Activated B cell treated with CpG ODN at 0.5 μM for 24 hours (primary cell): ENCODE measurements around the gene ARHGEF4. TPM values are rescaled to one million over a fixed set of nuclear protein-coding genes. Genes with fewer than 3 reads are reported as not detected.

Source experiments
- ATAC-seq: fragments of 200-7000 bp; cut with Tn5 transposase; one replicate; pipeline ENCODE4 v1.10.0; 2021; ENCODE audit warnings: low read depth, mild to moderate bottlenecking, moderate library complexity
- CTCF ChIA-PET: fragments of 350-600 bp; sonication (Branson Sonifier 250); formaldehyde crosslinking; loops from one replicate; lab custom pipeline; 2021; ENCODE audit warnings: antibody characterized with exemption; lab: Charles Lee
- POLR2A ChIA-PET: fragments of 350-600 bp; sonication (Branson Sonifier 250); formaldehyde crosslinking; loops from one replicate; lab custom pipeline; 2021; ENCODE audit warnings: antibody characterized with exemption; lab: Charles Lee
- DNase-seq: peaks from one replicate; pipeline ENCODE4 v3.0.0; 2022
- H3K27ac Mint-ChIP-seq: one replicate; pipeline ENCODE4 v1.8.0; 2020; ENCODE audit warnings: mixed read lengths
- H3K27me3 Mint-ChIP-seq: one replicate; pipeline ENCODE4 v1.8.0; 2021; ENCODE audit warnings: mixed read lengths
- H3K36me3 Mint-ChIP-seq: one replicate; pipeline ENCODE4 v1.8.0; 2021; ENCODE audit warnings: low read depth, mixed read lengths
- H3K4me1 Mint-ChIP-seq: one replicate; pipeline ENCODE4 v1.8.0; 2021; ENCODE audit warnings: mixed read lengths
- H3K4me3 Mint-ChIP-seq: one replicate; pipeline ENCODE4 v1.8.0; 2020; ENCODE audit warnings: mild to moderate bottlenecking, mixed read lengths
- H3K9me3 Mint-ChIP-seq: one replicate; pipeline ENCODE4 v1.8.0; 2020; ENCODE audit warnings: mixed read lengths
- intact Hi-C: fragments of 100-400 bp; cut with micrococcal nuclease; formaldehyde crosslinking; loops from one replicate; pipeline ENCODE4 v1.15.1; 2024
- total RNA-seq: library from RNA; stranded (reverse); gene quantifications from 2 replicates; pipeline ENCODE4 v1.2.3, GENCODE V29; 2022
- TF ChIP-seq, protein P1 (sequence below): fragments of 200-600 bp; IDR thresholded peaks from one replicate; pipeline ENCODE4 v1.8.0; 2022; ENCODE audit warnings: antibody characterized with exemption, mild to moderate bottlenecking

Gene ARHGEF4
- total RNA-seq, 1 donor from 2014 or later, result 0.29 TPM

DNA sequence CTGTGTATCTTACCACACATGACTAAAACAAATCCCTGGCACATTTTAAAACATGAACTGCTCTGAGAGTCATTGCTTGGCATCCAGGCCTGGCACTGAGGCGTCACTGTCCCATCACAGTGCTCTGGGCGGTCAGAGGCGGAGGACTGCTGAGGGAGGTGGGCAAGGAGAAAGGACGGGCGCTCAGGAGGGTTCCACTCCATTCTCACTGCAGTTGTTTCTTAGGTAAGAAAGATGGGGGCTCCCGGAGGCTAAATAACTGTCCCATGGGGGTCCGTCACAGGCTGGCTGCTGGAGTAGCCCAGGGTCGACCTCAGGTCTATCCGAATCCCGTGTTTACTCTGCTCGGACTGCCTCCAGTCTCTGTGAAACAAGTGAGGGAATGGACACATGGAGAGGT lies 139.0 kb downstream of the ARHGEF4 start:
- no peak for DNase-seq
- intact Hi-C loops, result no loop called here
- H3K4me3 Mint-ChIP-seq, result no peak overlapping the region
- H3K27ac Mint-ChIP-seq, result no peak overlapping the region
- no peaks in the 10 kb centered on the region for H3K27me3 Mint-ChIP-seq
- ChIA-PET CTCF (no interaction called here), POLR2A (no interaction called here)
- no peaks in the 10 kb centered on the region for H3K36me3 Mint-ChIP-seq
- no peak for ATAC-seq
- H3K4me1 Mint-ChIP-seq, result no peaks in the 10 kb centered on the region
- TF ChIP-seq, protein P1, sequence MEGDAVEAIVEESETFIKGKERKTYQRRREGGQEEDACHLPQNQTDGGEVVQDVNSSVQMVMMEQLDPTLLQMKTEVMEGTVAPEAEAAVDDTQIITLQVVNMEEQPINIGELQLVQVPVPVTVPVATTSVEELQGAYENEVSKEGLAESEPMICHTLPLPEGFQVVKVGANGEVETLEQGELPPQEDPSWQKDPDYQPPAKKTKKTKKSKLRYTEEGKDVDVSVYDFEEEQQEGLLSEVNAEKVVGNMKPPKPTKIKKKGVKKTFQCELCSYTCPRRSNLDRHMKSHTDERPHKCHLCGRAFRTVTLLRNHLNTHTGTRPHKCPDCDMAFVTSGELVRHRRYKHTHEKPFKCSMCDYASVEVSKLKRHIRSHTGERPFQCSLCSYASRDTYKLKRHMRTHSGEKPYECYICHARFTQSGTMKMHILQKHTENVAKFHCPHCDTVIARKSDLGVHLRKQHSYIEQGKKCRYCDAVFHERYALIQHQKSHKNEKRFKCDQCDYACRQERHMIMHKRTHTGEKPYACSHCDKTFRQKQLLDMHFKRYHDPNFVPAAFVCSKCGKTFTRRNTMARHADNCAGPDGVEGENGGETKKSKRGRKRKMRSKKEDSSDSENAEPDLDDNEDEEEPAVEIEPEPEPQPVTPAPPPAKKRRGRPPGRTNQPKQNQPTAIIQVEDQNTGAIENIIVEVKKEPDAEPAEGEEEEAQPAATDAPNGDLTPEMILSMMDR, result no peak
- H3K9me3 Mint-ChIP-seq, result peaks cover 4% of the 10 kb centered on the region

DNA sequence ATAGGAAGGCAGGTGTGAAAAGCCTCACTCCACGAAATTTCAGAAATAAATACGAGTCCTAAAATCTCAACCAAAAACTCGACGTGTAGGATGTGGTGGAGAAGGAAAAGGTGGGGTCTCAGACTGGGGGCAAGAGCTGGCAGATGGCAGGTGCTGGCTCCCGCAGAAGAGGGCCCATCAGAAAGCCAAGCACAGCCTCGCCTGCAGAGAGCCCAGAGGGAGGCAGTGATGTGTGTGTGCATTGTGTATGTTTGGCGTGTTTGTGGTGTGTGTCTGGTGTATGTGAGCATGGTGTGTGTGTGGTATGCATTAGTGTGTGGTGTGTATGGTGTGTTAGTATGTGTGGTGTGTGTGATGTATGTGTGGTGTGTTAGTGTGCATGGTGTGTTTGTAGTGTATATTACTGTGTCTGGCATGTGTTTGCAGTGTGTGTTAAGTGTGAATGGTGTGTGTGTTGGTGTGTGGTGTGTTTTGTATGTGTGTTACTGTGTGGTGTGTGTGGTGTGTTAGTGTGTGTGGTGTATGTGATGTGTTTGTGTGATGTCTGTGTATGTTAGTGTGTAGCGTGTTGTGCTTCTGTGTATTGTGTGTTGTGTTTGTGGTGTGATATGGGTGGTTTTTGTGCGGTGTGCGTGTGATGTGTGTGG lies 140.0 kb downstream of the ARHGEF4 start:
- Mint-ChIP-seq H3K27me3 (no peaks in the 10 kb centered on the region), H3K4me3 (no peak overlapping the region), H3K9me3 (peaks cover 4% of the 10 kb centered on the region), H3K27ac (no peak overlapping the region), H3K36me3 (no peaks in the 10 kb centered on the region), H3K4me1 (no peaks in the 10 kb centered on the region)
- DNase-seq, result no peak
- CTCF ChIA-PET, result no interaction called here
- TF ChIP-seq, protein P1, result no peak
- intact Hi-C loops, result no loop called here
- POLR2A ChIA-PET, result no interaction called here
- no peak for ATAC-seq

- intact Hi-C loops, result no loop called here
- no peak for ATAC-seq
- Mint-ChIP-seq H3K27me3 (no peaks in the 10 kb centered on the region), H3K36me3 (no peaks in the 10 kb centered on the region), H3K27ac (no peak overlapping the region), H3K4me1 (no peaks in the 10 kb centered on the region), H3K4me3 (no peak overlapping the region), H3K9me3 (peaks cover 4% of the 10 kb centered on the region)
- ChIA-PET POLR2A (no interaction called here), CTCF (no interaction called here)
- DNase-seq, result no peak
- TF ChIP-seq, protein P1, result no peak
Measured at GRCh38 chr2:130977461-130978050, 140.8 kb downstream of the ARHGEF4 start.

DNA sequence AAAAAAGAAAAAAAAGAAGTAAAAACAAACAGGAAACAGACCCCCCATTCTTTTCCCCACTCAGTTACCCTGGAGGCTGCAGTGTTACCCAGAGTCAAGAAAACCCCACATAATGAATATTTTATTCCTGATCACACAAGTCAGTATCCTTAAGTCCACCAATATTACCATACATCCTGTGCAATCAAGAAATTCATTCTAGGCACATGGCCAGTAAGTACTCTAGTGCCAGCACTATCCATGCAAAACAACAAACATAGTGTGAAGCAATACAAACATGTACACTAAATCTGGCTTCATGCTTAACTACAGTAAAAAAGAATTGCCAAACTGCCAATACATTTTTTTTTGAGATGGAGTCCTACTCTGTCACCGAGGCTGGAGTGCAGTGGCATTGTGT lies 145.0 kb downstream of the ARHGEF4 start:
- CTCF ChIA-PET, result no interaction called here
- TF ChIP-seq, protein P1, result no peak
- H3K27me3 Mint-ChIP-seq, result no peaks in the 10 kb centered on the region
- intact Hi-C loops, result no loop called here
- DNase-seq (no peak), ATAC-seq (no peak)
- H3K4me3 Mint-ChIP-seq, result no peak overlapping the region
- no peak overlapping the region for H3K27ac Mint-ChIP-seq
- POLR2A ChIA-PET, result no interaction called here
- peaks cover 13% of the 10 kb centered on the region for H3K4me1 Mint-ChIP-seq
- no peaks in the 10 kb centered on the region for H3K36me3 Mint-ChIP-seq
- H3K9me3 Mint-ChIP-seq, result peaks cover 4% of the 10 kb centered on the region

DNA sequence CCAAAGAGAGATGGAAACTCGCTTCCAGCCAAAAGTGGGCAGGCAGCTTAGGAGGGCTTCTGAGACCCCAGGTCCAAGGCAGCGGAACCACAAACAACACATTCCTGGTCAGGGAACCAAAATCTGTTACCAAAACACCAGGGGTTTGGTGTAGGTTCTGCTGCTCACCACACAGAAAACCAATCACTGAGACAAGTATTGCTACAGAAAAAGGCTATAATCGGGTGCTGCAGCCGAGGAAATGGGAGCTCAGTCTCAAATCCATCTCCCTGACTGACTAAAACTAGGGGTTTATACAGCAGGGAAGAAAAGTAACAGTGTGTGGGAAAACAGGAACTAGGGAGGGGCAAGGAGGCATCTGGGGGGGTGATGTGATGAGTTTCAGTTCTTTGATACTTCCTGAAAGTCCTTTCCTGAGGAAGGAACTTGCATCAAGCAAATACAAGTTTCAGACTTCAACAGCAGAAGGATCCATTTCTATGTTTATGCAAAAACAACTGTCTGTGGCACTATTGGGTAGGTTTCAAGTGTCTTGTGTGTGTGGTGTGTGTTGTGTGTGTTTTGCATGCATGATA lies 148.6 kb downstream of the ARHGEF4 start:
- Mint-ChIP-seq H3K4me3 (no peak overlapping the region), H3K4me1 (peaks cover 13% of the 10 kb centered on the region), H3K36me3 (no peaks in the 10 kb centered on the region), H3K9me3 (no peaks in the 10 kb centered on the region), H3K27ac (no peak overlapping the region), H3K27me3 (no peaks in the 10 kb centered on the region)
- DNase-seq (no peak), ATAC-seq (no peak)
- POLR2A ChIA-PET, result no interaction called here
- CTCF ChIA-PET, result no interaction called here
- TF ChIP-seq, protein P1, result no peak
- intact Hi-C loops, result no loop called here
